Central memory CD8-positive, alpha-beta T cell (primary cell): ENCODE results near the gene MYD88.

Experiments used
- ATAC-seq: fragments of 150-1000 bp; cut with Tn5 transposase; replicated peaks from 2 replicates; pipeline ENCODE4 v1.10.0; 2022; ENCODE audit warnings: mild to moderate bottlenecking, moderate FRiP score, moderate number of reproducible peaks; ENCODE audit not compliant: poor library complexity, severe bottlenecking; ENCODE audit errors: extremely low read depth
- DNase-seq, 2 donors: peaks; one replicate each; pipeline ENCODE4 v3.0.0; 2021; ENCODE audit warnings: low spot score in 2 of 2
- H3K27ac Mint-ChIP-seq: one replicate; pipeline ENCODE4 v1.8.0; 2022; ENCODE audit warnings: low read depth, mild to moderate bottlenecking, moderate library complexity, mixed read lengths
- H3K27me3 Mint-ChIP-seq: one replicate; pipeline ENCODE4 v1.8.0; 2022; ENCODE audit warnings: mixed read lengths
- H3K36me3 Mint-ChIP-seq: one replicate; pipeline ENCODE4 v1.8.0; 2022; ENCODE audit warnings: mild to moderate bottlenecking, moderate library complexity, mixed read lengths; ENCODE audit not compliant: insufficient read depth
- H3K4me1 Mint-ChIP-seq: one replicate; pipeline ENCODE4 v1.8.0; 2022; ENCODE audit warnings: mixed read lengths
- H3K4me3 Mint-ChIP-seq: one replicate; pipeline ENCODE4 v1.8.0; 2022; ENCODE audit warnings: mild to moderate bottlenecking, moderate library complexity, mixed read lengths
- H3K9me3 Mint-ChIP-seq: one replicate; pipeline ENCODE4 v1.8.0; 2022; ENCODE audit warnings: mixed read lengths

The MYD88 gene

DNA sequence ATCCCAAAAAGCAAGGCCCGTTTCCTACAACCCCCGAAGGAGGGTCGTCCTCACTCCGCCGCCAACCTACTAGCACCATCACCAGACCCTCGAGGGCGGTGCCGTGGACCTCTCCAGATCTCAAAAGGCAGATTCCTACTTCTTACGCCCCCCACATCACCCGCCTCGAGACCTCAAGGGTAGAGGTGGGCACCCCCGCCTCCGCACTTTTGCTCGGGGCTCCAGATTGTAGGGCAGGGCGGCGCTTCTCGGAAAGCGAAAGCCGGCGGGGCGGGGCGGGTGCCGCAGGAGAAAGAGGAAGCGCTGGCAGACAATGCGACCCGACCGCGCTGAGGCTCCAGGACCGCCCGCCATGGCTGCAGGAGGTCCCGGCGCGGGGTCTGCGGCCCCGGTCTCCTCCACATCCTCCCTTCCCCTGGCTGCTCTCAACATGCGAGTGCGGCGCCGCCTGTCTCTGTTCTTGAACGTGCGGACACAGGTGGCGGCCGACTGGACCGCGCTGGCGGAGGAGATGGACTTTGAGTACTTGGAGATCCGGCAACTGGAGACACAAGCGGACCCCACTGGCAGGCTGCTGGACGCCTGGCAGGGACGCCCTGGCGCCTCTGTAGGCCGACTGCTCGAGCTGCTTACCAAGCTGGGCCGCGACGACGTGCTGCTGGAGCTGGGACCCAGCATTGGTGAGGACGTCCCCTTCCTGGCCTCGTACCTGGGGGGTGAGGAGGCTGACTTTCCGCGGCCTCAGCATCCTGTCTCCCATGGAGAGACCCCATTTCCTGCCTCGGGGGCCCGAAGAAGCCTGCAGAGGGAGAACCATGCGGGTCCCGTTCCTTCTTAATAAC is at the start of gene MYD88:
TSS of gene MYD88 (plus strand) at position 313 of the 842 bp plus-strand sequence. CDS start at position 353, 40 bp downstream.
- Mint-ChIP-seq H3K27me3 (no peaks in the 10 kb centered on the region), H3K4me1 (peaks cover 68% of the 10 kb centered on the region), H3K36me3 (peaks cover 15% of the 10 kb centered on the region), H3K9me3 (no peaks in the 10 kb centered on the region), H3K4me3 (peak within 1 kb of the TSS; percentile 95), H3K27ac (peak within 1 kb of the TSS; percentile 98)
- ATAC-seq (peak; percentile 60), DNase-seq (peak; percentile 73 to 74)

DNA sequence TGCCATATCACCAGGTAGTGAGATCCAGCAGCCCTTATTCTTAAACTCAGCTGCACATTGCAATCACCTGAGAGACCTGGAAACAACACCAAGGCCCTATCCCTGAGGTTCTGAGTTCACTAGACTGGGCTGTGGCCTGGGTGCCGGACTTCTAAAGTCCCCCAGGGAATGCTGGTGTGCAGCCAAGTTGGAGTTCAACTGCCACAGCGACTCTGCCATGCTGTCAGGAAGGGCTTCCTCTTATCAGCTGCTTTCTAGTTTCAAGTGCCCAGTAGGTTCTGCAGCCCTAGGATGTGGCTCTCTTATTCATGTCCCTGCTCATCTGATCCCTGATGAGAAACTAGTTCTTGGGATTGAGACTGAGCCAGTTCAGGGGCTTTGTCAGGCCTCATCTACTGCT is 49.3 kb upstream of the MYD88 start:
- ATAC-seq: no peak
- Mint-ChIP-seq H3K27me3 (no peaks in the 10 kb centered on the region), H3K9me3 (peaks cover 5% of the 10 kb centered on the region), H3K4me3 (no peak overlapping the region), H3K4me1 (peaks cover 7% of the 10 kb centered on the region), H3K36me3 (peaks cover 9% of the 10 kb centered on the region), H3K27ac (no peak overlapping the region)
- no peak for DNase-seq

DNA sequence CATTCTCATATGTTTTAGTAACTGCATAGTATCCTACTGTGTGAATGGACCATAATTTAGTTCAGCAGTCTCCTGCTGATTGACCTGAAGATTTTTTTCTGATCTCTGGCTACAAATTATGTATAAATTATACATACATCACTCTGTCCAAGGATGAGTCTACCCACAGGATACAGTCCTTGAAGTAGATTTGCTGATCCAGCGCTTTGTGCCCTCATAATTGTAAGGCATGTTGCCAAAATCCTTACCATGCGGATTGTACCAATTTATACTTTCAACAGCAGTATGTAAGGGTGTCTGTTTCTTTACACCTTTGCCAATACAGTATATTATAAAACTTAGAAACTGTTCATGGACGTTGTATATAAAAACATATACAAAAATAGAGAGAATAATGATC is 48.0 kb upstream of the MYD88 start:
- no peaks in the 10 kb centered on the region for H3K27me3 Mint-ChIP-seq
- DNase-seq (no peak), ATAC-seq (no peak)
- H3K9me3 Mint-ChIP-seq: no peaks in the 10 kb centered on the region
- H3K4me1 Mint-ChIP-seq: no peaks in the 10 kb centered on the region
- H3K27ac Mint-ChIP-seq: no peak overlapping the region
- H3K36me3 Mint-ChIP-seq: peaks cover 2% of the 10 kb centered on the region
- no peak overlapping the region for H3K4me3 Mint-ChIP-seq

DNA sequence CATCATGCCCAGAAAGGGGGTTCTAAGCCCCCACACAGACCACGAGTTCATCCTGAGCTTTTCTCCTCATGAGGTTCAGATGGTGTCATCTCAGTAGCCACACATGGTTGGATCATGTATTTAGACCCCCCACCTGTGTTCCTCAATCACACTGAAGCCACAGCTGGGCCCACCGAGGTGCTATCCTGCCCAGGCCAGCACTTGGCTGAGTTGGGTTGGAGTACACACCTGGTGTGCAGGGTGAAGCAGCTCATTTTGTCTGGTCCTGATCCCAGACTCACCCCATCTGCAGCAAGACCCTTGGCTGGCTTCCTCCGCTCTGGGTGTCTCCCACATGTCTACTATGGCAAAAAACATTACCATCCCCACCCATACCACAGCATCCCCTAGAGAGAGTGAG is 43.5 kb upstream of the MYD88 start:
- no peaks in the 10 kb centered on the region for H3K9me3 Mint-ChIP-seq
- no peak overlapping the region for H3K27ac Mint-ChIP-seq
- H3K4me1 Mint-ChIP-seq: no peaks in the 10 kb centered on the region
- ATAC-seq (no peak), DNase-seq (no peak)
- H3K36me3 Mint-ChIP-seq: peaks cover 2% of the 10 kb centered on the region
- peaks cover 27% of the 10 kb centered on the region for H3K27me3 Mint-ChIP-seq
- no peak overlapping the region for H3K4me3 Mint-ChIP-seq

DNA sequence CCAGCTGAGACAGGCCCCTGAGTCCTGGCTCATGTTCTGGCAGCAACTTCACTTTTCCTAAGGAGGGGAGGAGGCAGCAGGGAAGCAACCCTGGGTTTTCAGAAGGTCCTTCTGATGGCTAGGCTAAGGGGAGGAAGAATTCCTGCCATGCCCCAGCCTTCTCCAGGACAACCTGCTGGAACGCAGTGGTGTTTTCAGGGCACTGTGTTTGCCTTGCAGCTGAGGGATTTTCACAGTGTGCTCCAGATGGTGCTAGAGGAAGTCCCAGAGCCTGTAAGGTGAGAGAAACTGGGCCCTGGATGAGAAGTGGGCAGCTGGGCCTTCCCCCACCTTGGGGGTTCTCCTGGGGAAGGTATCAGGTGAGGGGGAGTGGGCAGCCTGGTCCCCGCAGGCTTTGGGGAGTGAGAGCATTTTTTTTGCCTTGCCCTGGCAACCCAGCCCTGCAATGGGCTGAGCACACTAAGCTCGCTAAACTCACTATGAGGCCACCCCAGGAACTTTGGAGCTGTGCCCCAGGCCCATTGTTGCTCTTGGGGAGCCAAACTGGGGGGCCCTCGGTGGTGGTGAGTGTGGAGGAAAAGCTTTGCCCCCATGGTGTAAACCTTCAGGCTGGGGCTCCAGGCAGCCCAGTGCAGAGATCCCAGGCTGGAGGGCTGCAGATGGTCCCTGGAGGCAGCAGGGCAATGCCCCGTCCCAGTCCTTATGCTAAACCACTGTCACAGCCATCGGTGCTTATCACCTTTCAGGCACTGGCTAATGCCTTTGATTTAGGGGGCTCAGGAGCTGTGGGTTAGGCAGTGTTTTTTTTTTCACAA is 42.6 kb upstream of the MYD88 start:
- Mint-ChIP-seq H3K4me1 (no peaks in the 10 kb centered on the region), H3K36me3 (peaks cover 2% of the 10 kb centered on the region), H3K27ac (no peak overlapping the region), H3K9me3 (no peaks in the 10 kb centered on the region), H3K27me3 (peaks cover 30% of the 10 kb centered on the region), H3K4me3 (no peak overlapping the region)
- ATAC-seq (no peak), DNase-seq (no peak)

DNA sequence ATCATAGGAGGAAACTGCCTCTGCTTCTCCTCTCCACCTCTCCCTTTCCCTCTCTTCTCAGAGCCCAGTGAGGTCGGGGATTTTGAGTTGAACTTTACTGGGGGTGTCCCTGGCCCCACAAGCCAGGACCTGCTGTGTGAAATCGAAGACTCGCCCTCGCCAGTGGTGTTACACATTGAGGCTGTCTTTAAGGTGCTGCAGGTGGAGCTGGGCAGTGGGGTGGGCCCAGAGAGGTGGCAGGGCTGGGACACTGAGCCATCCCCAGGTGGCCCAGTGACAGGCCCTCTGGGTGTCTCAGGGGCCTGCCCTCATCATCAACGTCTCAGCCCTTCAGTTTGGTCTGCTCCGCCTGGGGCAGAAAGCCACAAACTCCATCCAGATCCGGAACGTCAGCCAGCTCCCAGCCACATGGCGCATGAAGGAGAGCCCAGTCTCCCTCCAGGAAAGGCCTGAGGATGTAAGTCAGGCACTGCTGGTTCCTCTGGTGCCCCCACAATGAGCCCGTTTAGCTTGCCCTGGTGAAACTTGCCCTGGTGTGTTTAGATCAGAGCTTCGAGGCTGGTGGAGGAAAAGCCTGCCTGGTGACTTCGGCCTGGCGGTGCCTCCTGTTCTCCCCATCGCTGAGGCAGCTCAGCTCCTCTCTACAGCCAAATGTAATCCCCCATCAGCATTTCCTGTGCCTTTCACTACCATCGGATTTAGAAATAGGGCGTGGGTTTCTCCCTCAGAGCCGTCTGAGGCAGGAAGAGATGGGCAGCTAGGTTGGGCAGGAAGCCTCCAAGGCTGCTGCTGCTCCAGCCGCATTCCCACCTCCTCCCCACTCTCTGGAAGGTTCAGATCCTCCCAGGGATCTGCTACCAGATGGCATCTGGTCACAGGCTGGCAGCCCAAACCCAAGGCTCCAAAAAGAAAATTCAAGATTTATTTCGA is 40.8 kb upstream of the MYD88 start:
- Mint-ChIP-seq H3K9me3 (no peaks in the 10 kb centered on the region), H3K4me1 (no peaks in the 10 kb centered on the region), H3K36me3 (peaks cover 2% of the 10 kb centered on the region), H3K27ac (no peak overlapping the region), H3K4me3 (no peak overlapping the region), H3K27me3 (peaks cover 30% of the 10 kb centered on the region)
- DNase-seq (no peak), ATAC-seq (no peak)

DNA sequence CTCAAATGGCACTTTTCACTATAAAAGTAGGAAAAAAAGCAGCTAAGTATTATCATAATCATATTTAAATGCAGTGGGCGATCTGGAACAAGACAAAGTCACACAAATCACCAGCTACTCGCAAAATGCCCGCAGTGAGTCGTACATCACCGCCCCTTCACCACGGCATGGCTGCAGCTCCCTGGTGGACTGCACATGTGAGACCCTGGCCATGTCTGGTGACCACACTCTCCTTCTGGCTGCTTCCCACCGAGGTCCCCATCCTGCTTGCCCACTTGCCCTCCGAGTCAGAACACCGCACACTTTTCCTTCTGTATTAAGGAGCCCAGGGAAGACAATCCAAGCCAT is 40.1 kb upstream of the MYD88 start:
- no peak overlapping the region for H3K4me3 Mint-ChIP-seq
- H3K9me3 Mint-ChIP-seq: no peaks in the 10 kb centered on the region
- DNase-seq (no peak), ATAC-seq (no peak)
- peaks cover 2% of the 10 kb centered on the region for H3K36me3 Mint-ChIP-seq
- no peaks in the 10 kb centered on the region for H3K4me1 Mint-ChIP-seq
- no peak overlapping the region for H3K27ac Mint-ChIP-seq
- peaks cover 30% of the 10 kb centered on the region for H3K27me3 Mint-ChIP-seq

DNA sequence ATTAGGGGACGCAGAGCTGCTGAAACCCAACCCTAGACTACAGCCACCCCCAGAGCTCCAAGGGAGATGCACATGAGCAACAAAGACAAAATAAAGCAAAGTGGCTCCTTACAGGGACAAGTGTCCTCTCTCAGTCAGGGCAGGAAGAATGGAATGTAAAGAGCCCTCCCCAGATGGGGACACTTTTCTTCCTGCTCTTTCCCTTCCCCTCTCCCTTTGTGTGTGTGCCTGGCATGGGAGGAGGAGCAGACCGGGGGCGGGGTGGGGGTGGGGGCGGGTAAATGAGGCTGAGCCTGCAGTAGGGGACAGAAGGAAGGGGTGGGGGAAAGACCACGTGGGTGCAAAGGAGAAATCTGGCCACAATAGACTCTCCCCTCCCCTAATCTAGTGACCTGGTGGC is 38.9 kb upstream of the MYD88 start:
- Mint-ChIP-seq H3K27me3 (peaks cover 30% of the 10 kb centered on the region), H3K27ac (no peak overlapping the region), H3K9me3 (no peaks in the 10 kb centered on the region), H3K36me3 (peaks cover 2% of the 10 kb centered on the region), H3K4me3 (no peak overlapping the region), H3K4me1 (no peaks in the 10 kb centered on the region)
- DNase-seq (no peak), ATAC-seq (no peak)

DNA sequence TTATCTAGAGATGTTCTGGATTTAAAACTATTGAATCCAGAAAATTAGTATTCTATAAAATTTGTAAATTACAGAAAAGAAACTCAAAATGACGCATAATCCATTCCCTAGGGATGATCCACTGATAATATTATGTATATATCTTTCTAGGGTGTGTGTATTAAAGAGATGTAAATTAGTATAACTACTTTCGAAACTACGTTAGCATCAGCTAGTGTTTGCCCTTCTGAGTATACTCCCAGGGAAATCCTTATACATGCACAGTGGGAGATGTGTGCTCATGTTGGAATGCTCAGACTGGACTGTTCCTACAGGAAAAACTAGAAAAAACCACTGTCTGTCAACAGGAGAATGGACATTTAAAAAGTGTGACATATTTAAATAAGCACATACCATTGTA is 38.0 kb upstream of the MYD88 start:
- Mint-ChIP-seq H3K27me3 (peaks cover 39% of the 10 kb centered on the region), H3K27ac (no peak overlapping the region), H3K4me1 (no peaks in the 10 kb centered on the region), H3K9me3 (peaks cover 2% of the 10 kb centered on the region), H3K4me3 (no peak overlapping the region), H3K36me3 (no peaks in the 10 kb centered on the region)
- ATAC-seq: no peak
- no peak for DNase-seq

DNA sequence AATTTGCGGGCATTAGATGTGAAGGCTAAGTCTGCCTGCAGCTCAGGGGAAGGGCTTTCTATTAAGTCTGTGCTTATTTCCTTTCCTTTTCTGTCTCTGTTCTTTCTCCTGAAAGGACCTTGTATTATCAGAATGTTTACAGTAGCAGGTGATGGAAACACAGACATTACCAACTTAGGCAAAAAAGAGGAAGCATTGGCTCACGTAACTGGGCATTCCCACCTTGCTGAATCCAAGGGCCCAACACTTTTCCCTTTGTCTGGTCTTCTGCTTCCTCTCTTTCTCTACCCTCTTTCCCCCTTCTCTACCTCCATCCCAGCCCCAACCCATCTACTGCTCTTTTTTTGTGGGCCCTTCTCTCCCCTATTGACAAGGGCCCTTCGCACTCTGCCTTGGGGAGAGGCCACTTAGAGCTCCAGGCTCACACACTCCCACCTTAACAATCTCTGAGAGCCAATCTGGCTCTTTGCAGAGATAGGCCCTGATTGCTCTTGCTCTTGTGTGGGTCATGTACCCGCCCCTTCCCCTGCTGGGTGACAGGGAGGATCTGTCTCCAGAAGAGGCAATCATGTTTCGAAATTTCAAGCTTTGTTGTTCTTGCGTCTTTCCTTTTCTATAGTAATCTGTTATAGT is 36.5 kb upstream of the MYD88 start:
- no peak for DNase-seq
- H3K36me3 Mint-ChIP-seq: no peaks in the 10 kb centered on the region
- H3K27ac Mint-ChIP-seq: no peak overlapping the region
- H3K4me3 Mint-ChIP-seq: no peak overlapping the region
- peaks cover 6% of the 10 kb centered on the region for H3K9me3 Mint-ChIP-seq
- peaks cover 45% of the 10 kb centered on the region for H3K27me3 Mint-ChIP-seq
- no peak for ATAC-seq
- no peaks in the 10 kb centered on the region for H3K4me1 Mint-ChIP-seq

DNA sequence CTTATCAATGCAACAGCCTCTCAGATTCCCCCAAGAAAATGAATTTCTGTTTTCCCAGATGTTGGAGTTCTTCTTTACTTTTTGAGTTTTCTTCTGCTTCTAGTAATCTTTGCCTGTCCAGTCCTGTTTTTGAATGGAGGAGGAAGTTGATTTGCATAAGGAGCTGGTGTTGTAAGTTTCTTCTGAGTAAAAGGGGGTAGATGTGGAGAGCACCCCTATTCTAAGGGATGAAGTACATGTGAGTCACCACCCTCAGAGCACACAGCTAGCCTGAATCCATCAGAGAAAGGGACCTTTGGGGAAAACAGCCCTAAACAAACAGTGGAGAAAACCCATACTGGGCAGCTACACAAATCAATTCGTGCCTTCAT is 36.0 kb upstream of the MYD88 start:
- Mint-ChIP-seq H3K36me3 (no peaks in the 10 kb centered on the region), H3K4me3 (no peak overlapping the region), H3K27ac (no peak overlapping the region), H3K4me1 (no peaks in the 10 kb centered on the region), H3K9me3 (peaks cover 6% of the 10 kb centered on the region), H3K27me3 (peaks cover 45% of the 10 kb centered on the region)
- no peak for DNase-seq
- ATAC-seq: no peak

DNA sequence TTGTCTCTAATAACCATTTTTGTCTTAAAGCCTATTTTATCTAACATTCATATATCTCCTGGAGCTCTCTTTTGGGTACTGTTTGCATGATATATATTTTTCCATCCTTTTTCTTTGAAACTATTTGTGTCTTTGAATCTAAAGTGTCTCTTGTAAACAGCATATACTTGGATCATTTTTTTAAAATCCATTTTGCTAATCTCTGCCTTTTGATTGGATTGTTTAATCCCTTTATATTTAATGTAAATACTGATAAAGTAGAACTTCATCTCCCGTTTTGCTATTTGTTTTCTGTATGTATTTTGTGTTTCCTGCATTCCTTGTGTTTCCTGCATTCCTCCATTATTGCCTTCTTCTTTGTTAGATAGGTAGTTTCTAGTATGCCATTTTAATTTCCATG is 32.9 kb upstream of the MYD88 start:
- peaks cover 6% of the 10 kb centered on the region for H3K9me3 Mint-ChIP-seq

More for the DNA sequence above, 32.9 kb upstream of the MYD88 start:
- Mint-ChIP-seq H3K4me1 (no peaks in the 10 kb centered on the region), H3K4me3 (no peak overlapping the region), H3K36me3 (peaks cover 2% of the 10 kb centered on the region), H3K27ac (no peak overlapping the region), H3K27me3 (peaks cover 16% of the 10 kb centered on the region)
- no peak for DNase-seq
- ATAC-seq: no peak
